ENCODE measurements around the gene CYB5A.

CYB5A gene

GRCh38 chr18:74244554-74244953 lies 47.2 kb downstream of the CYB5A start:
- DNase-seq (ENCODE audit: low read depth in 3 of 3), result no peak

GRCh38 chr18:74243127-74243526 lies 48.6 kb downstream of the CYB5A start:
- no peak for DNase-seq (ENCODE audit: low read depth in 3 of 3)

GRCh38 chr18:74242438-74243096 lies 49.2 kb downstream of the CYB5A start:
- DNase-seq (ENCODE audit: low read depth in 3 of 3), result no peak

GRCh38 chr18:74241970-74242369 lies 49.8 kb downstream of the CYB5A start:
- DNase-seq (ENCODE audit: low read depth in 3 of 3), result no peak

- no peak for DNase-seq (ENCODE audit: low read depth in 3 of 3)
These were observed 50.3 kb downstream of the CYB5A start for GRCh38 chr18:74241426-74241825.

- DNase-seq (ENCODE audit: low read depth in 3 of 3), result no peak
These were observed 52.2 kb downstream of the CYB5A start for GRCh38 chr18:74239567-74239966.

- DNase-seq (ENCODE audit: low read depth in 3 of 3), result no peak
These were observed 57.2 kb downstream of the CYB5A start for GRCh38 chr18:74234326-74235171.

- no peak for DNase-seq (ENCODE audit: low read depth in 3 of 3)
These were observed 57.8 kb downstream of the CYB5A start for GRCh38 chr18:74233933-74234325.

GRCh38 chr18:74230922-74231714 lies 60.6 kb downstream of the CYB5A start:
- no peak for DNase-seq (ENCODE audit: low read depth in 3 of 3)

- no peak for DNase-seq (ENCODE audit: low read depth in 3 of 3)
These were observed 61.9 kb downstream of the CYB5A start for GRCh38 chr18:74229891-74230290.

- DNase-seq (ENCODE audit: low read depth in 3 of 3), result no peak
These were observed 62.8 kb downstream of the CYB5A start for GRCh38 chr18:74229005-74229404.

GRCh38 chr18:74228312-74228711 lies 63.5 kb downstream of the CYB5A start:
- no peak for DNase-seq (ENCODE audit: low read depth in 3 of 3)

GRCh38 chr18:74226666-74227065 lies 65.1 kb downstream of the CYB5A start:
- DNase-seq (ENCODE audit: low read depth in 3 of 3), result no peak

GRCh38 chr18:74226156-74226555 lies 65.6 kb downstream of the CYB5A start:
- no peak for DNase-seq (ENCODE audit: low read depth in 3 of 3)

- DNase-seq (ENCODE audit: low read depth in 3 of 3), result no peak
These were observed 66.4 kb downstream of the CYB5A start for GRCh38 chr18:74225193-74225840.

GRCh38 chr18:74222710-74223494 lies 68.9 kb downstream of the CYB5A start:
- no peak for DNase-seq (ENCODE audit: low read depth in 3 of 3)

GRCh38 chr18:74221081-74221480 lies 70.7 kb downstream of the CYB5A start:
- DNase-seq (ENCODE audit: low read depth in 3 of 3), result no peak

- no peak for DNase-seq (ENCODE audit: low read depth in 3 of 3)
These were observed 72.7 kb downstream of the CYB5A start for GRCh38 chr18:74219056-74219455.

- DNase-seq (ENCODE audit: low read depth in 3 of 3), result no peak
These were observed 74.2 kb downstream of the CYB5A start for GRCh38 chr18:74217476-74218143.

GRCh38 chr18:74216661-74217110 lies 75.1 kb downstream of the CYB5A start:
- no peak for DNase-seq (ENCODE audit: low read depth in 3 of 3)

Data from stimulated activated CD4-positive, alpha-beta T cell treated with anti-CD3 and anti-CD28 coated beads, TNF-alpha, amount 100 ng/mL, for 4 hours (primary cell).